NAMALWA (cell line): ENCODE measurements around the gene CAST.

Source experiments
- DNase-seq: peaks from one replicate; pipeline ENCODE4 v3.0.0-alpha.2; 2015; ENCODE audit warnings: low spot score

The CAST gene

DNA sequence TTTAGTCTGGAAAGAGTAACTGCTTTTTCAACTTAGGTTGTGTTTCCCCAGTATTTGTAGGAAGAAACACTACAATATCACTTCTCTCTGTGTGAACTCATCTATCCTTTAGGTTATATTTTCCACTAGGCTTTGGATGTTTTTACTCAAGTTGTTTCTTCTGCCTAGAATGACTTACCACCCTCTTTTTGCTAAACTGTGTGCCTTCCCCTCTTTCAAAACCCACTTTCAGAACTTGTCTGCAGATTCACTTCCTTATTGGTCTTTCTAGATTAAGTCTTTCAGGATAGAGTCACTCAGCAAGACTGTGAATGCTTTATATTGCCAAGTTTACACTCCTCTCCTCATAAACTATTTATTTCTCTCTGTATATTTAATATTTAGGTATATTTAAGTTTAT is 14.2 kb upstream of the CAST start:
- DNase-seq, result peak; percentile 15

DNA sequence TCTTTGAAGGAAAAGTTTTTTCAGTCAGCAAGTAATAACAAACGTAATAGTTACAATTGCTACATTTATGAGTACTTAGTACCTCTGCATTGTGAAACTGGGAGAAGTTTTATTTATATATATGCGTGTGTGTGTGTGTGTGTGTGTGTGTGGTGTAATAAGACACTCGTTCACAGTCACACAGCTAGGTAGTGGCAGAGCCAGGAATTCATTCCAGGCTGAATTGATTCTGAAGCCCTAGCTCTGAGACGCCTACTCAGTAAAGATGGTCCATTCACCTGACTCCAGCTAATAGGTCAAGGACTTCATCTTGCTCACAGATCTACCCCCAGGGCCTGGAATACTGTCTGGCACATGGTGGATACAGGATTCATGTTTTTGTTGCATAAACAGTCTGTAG is 13.6 kb upstream of the CAST start:
- no peak for DNase-seq

DNA sequence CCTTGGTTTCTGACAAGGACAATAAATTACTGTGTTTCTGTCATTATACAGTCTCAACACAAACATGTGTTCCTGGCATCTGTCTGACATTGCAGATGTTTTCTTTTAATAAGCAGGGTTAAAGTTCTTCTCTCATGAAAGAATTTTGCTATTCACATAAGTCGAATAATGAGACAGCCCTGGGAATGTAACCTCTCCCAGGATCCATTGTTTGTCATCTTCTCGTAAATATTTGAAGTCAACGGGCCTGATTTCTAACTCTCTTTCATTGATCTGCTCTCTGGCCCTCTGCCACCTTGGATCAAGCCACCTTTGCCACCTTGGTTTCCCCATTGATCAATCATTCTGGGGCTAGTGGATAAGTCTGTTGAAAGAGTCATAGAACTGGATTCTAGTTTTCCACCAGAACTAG is 12.9 kb upstream of the CAST start:
- no peak for DNase-seq

DNA sequence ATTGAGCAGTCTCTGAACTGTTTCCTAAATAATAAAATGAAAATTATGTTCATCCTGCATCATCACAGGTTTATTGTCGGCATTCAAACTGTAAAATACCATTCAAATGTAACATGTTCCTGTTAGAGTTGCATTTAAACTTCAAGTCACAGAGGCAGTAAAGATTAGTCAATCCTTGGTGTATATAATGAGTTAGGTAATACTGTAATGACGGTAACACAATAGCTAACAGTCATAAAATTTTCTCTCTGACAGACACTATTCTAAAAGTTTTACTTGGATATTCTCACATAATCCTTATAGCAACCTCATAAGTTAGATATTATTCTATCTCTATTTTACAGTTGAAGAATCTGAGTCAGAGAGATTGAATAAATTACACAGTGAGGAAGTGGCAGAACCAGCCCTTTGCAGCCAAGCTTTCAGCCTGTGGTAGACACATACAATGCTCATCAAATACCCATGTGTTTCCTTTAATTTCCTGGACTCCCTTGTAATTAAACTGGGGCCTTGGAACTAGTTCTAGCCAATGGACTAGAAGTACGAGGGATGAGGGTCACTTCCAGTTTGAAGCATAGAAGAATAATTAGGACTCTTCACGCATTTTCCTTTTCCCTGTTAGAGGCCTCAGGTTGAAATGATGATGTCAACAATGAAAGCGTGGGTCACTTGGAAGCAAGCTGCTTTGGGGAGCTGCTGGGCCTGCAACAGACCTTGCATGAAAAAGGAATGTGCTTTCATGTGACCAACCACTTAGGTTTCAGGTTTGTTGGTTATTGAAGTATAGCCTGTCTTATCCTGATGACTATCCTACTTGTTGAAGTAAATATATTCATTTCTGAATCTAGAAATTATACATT is 12.3 kb upstream of the CAST start:
- DNase-seq, result no peak

DNA sequence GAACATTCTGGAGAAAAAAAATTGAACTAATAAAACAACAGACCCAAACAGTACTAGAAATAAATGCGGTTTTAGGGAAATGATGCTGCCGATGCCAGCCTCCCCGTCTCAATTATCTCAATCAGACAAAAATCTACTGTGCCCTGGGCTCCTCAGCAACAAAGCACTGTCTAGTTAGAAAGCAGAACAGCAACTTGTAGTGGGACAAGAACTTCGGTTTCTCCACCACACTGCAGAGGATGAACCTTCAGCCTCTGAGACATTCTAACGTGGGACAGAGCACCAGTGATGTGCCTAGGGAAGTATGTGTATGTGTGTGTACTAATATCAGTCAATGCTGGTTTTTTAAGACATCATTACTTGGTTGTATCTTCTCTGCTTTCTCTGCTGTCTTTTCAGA is 11.1 kb upstream of the CAST start:
- no peak for DNase-seq

DNA sequence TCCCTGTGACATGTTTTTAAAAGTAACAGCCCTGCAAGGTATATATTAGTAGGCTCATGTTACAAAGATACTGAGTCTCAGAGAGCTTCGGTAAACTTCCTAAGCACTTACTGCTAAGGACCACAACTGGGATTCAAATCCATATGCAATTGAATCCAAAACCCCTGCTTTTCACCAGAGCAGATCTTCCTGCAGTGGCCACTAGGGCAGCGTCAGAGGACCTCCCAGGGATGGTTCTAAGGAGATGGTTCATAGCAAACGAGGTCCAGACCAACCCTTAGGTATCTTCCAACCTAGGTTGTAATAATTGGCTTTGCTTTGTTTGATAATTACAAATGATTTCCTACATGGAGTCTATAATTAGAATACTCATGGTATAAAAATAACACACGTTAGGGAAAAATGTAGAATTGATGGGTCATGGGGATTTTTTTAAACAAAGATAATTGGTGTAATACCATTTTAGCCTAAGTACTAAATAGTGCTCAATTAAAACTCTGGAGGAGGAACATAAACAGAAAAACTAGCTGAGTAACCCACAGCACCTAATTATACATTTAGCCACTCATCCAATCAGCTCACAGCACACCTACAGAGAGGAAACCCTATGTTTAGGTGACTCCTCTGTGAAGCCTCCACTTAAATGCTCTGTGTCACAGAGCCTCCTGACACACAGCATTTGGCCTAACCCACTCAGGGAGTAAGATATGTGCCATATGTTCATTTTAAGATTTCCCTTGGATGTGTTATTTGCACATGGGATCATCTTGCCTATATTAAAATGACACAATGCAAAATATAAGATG is 10.0 kb upstream of the CAST start:
- peak; percentile 28 for DNase-seq

GRCh38 chr5:96652769-96653454 is 9.3 kb upstream of the CAST start:
- DNase-seq, result no peak

DNA sequence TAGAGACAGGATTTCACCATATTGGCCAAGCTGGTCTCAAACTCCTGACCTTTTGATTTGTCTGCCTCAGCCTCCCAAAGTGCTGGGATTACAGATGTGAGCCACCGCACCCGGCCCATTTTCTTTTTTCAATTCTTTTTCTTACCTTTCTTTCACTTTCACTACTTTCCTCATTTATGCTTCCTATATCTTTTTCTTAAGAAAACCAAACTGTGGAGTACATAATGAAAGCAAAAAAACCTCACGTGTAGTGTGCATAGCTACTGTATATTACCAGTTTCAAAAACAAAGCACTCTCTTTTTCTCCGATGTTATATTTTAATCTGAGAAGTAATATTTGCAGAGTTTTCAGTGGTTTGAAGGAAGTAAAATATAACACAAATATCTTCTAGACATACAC is 8.0 kb upstream of the CAST start:
- DNase-seq, result no peak

GRCh38 chr5:96655085-96655484 is 7.1 kb upstream of the CAST start:
- DNase-seq, result no peak

DNA sequence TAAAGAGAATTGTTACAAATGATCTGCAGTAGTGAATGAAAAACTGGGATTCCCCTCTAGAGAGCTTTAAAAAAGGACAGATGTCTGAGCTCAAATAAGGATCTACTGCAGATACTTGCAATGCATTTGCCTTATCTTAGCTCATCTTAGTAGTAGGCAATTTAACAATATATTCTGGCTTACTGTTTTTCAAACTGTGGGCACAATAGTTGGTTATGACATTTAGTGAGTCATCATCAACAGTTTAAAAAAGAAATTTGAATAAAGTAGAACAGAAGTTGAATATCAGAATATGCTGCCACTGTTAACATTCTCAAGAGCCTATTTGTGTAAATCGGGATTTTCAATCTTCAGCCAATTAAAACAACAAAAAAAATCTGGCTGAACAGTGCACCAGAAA is 6.7 kb upstream of the CAST start:
- DNase-seq, result no peak

DNA sequence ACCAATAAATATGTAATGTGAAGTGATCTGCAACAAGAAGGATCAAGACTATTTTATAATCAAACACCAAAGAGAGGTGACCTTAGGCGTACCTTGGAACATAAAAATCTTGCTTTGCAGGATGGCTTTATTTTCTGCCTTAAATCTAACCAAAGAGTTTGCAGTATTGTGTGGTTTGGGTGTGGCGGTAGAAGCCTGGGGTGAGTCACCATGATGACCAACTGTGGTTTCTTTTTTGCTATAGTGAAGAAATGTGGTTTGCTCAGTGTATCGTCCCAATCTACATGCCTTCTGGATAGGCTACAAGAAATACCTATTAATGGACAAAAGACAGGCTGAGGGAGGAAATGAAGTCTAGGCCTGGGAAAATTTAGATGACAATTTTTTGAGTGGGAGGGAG is 5.1 kb upstream of the CAST start:
- DNase-seq, result no peak

GRCh38 chr5:96658272-96658671 is 3.9 kb upstream of the CAST start:
- DNase-seq, result no peak

DNA sequence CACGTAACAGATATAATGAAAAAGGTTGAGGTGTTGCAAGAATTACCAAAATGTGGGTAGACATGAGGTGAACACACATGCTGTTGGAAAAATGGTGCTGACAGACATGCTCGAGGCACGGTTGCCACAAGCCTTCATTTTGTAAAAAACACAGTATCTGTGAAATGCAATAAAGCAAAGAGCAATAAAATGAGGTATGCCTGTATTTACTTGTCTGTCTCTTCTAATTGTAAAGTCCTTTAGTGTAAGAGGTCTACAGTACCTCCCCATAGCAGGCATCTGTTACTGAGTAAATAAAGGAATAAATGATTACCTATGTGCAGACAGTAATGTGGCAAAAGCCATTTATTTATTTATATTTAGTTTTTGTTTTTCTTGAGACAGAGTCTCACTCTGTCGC is 3.0 kb upstream of the CAST start:
- no peak for DNase-seq

DNA sequence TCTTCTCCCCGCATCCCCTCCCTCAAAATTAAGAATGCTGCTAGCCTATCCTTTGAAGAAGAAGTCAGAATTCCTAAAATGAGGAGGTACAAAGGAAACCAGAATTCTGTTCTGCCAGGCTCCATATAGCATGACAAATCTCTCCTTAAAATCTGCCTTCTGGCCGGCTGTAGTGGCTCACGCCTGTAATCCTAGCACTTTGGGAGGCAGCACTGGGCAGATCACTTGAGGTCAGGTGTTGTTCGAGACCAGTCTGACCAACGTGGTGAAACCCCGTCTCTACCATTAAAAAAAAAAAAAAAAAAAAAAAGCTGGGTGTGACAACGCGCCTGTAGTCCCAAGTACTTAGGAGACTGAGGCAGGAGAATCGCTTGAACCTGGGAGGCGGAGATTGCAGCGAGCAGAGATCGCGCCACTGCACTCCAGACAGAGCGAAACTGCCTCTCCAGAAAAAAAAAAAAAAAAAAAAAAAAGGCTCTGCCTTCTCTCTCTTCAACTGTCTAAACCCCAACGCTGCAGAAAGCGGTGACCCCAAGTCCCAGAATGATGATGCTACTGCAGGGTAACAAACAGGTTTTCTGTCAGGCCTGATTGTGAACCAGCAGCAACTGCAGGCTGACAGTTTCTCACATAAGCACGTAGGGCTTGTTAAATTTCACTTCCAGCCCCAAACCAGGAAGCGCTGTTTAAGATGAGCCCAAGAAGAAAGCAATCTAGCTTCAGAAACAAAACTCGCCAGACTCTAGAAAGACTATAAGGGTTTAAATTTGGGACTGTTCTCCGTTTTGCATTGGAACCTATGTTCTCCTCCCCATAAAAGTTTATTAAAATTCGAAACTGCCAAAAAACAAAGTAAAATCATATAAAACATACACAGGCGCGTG is 963 bp upstream of the CAST start:
- peak; percentile 81 for DNase-seq

DNA sequence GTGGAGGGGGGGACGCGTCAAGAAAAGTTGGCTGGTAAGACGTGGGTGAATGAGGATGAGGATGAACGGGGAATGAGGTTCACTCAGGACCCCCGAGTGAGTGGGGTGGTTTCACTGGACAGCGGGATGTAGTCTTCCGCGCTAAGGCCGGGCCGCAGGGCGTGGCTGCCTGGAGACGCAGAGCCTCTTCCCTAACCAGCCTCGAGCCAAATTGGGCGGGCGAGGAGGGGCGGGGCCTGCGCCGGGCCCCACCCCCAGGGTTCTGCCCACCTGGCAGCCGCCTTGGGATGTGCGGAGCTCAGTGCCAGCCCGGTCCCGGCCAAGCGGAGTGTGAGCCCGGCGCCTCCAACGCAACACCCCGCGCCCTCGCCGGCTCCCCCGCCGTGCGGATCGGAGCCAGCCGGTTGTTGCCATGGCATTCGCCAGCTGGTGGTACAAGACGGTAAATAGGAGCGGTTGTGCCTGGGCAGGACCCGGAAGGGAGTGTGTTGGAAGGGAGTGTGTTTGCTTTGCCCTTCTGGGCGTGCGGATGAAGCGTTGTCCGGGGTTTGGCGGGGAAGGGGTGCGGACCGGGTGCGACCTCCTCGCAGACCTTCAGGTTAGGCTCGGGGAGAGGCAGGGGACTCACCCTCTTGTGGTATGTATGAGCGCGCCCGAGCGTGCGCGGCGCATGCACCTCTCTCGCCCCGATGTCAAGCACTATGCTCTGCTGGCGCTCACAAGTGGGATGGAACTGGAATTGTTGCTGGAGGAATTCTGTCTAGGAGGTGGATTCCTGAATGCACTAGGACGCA is 746 bp downstream of the CAST start:
- DNase-seq, result peak; percentile 84

DNA sequence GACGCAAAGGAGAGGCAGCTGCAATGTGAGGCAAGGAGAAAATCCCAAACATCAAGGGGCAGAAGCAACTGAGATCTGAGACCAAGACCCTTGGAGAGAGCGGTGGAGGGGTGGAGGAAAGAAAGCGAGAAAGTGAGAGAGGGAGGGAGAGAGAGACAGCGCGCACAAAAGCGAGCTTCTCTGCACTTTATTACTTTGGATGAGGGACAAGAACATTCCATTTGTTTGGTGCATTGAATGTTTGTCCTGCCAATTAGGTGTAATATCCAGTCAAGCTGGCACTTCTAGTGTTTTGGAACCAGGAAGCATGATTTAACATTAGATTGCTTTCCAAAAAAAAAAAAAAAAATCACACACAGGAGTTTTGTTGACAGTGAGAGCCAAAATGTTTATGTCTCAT is 1.4 kb downstream of the CAST start:
- DNase-seq, result no peak

- peak; percentile 4 for DNase-seq
These were observed 2.5 kb downstream of the CAST start for GRCh38 chr5:96664669-96665068.

DNA sequence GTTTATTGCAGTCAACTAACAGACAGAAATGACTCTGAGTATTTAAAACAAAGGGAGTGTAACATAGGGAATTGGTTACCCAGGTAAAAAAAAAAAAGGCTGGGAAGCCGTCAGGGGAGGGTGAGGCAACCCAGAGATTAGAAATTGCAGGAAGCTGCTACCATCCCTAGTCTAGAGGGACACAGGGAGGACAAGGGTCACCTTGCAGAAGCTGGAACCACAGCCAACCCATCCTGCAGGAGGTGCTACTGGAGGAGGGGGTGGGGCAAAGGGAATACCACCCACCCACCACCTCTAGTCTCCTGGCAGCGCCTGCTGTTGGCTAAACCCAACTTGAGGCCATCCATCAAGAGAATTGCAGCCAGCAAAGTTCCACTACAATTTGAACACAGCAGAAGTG is 6.5 kb downstream of the CAST start:
- DNase-seq, result no peak

DNA sequence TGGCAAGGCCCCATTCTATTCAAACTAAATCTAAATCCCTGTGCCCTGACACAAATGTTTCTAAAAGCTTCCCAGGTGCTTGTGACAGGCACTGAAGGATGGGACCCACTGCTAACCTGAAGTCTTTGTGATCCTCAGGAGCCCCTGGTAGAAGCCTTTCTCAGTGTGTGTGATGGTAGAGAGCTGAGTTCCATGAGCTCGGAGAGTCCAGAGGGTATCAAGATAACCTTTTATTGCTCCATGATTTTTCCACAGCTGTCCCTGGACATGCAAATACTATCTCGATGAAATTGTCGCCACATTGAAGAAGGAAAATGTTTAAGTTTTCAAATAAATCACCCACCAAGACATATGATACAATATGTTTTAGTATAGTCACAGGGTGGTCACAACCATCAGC is 7.7 kb downstream of the CAST start:
- no peak for DNase-seq

- no peak for DNase-seq
These were observed 9.3 kb downstream of the CAST start for GRCh38 chr5:96671441-96671840.

- DNase-seq, result no peak
These were observed 11.0 kb downstream of the CAST start for GRCh38 chr5:96673127-96673526.
